A673 (cell line): Measurements from ENCODE around the gene NLRX1. TPM values are rescaled to one million over a fixed set of nuclear protein-coding genes. Genes with fewer than 3 reads are reported as not detected.

Experiments
- BruUV-seq: library from RNA; stranded (reverse); fragments of 400-500 nt; replicated peaks from 2 replicates; lab custom pipeline; 2021; lab: Mats Ljungman, UMichigan
- CTCF ChIA-PET: fragments of 300-600 bp; sonication (Branson Sonifier 250); formaldehyde crosslinking; loops from one replicate; lab custom pipeline; 2022; ENCODE audit warnings: antibody characterized with exemption; lab: Charles Lee
- POLR2A ChIA-PET: fragments of 300-600 bp; sonication (Branson Sonifier 250); formaldehyde crosslinking; loops from one replicate; lab custom pipeline; 2022; ENCODE audit warnings: antibody characterized with exemption; ENCODE audit not compliant: low non-redundant PET; lab: Charles Lee
- DNase-seq: peaks from one replicate; pipeline ENCODE4 v3.0.0-alpha.2; 2015; ENCODE audit warnings: low spot score
- H3K27ac ChIP-seq: fragments of 200-600 bp; sonication (generic); 2 replicates; pipeline ENCODE4 v1.5.1; 2016; ENCODE audit warnings: mixed run types, low read depth, mild to moderate bottlenecking, mixed read lengths, antibody characterized with exemption, low read length; ENCODE audit not compliant: poor library complexity, severe bottlenecking
- H3K27me3 ChIP-seq: fragments of 200-600 bp; sonication (generic); replicated peaks from 2 replicates; pipeline ENCODE4 v1.6.1; 2017; ENCODE audit warnings: mixed run types, low read depth, mild to moderate bottlenecking, mixed read lengths, antibody characterized with exemption, low read length; ENCODE audit not compliant: insufficient read depth, poor library complexity
- H3K36me3 ChIP-seq: fragments of 200-600 bp; sonication (generic); 2 replicates; pipeline ENCODE4 v1.6.1; 2016; ENCODE audit warnings: mixed run types, mild to moderate bottlenecking, mixed read lengths, antibody characterized with exemption, low read length; ENCODE audit not compliant: insufficient read depth, poor library complexity, severe bottlenecking
- H3K4me1 ChIP-seq: fragments of 200-600 bp; sonication (generic); 2 replicates; pipeline ENCODE4 v1.6.1; 2017; ENCODE audit warnings: mixed run types, mild to moderate bottlenecking, mixed read lengths, antibody characterized with exemption, low read length; ENCODE audit not compliant: insufficient read depth, poor library complexity, severe bottlenecking
- H3K4me3 ChIP-seq: fragments of 200-600 bp; sonication (generic); 2 replicates; pipeline ENCODE4 v1.5.1; 2016; ENCODE audit warnings: low read depth, mixed run types, mild to moderate bottlenecking, mixed read lengths, low read length; ENCODE audit not compliant: poor library complexity, severe bottlenecking
- H3K9me3 ChIP-seq: fragments of 200-600 bp; sonication (generic); 2 replicates; pipeline ENCODE4 v1.6.1; 2016; ENCODE audit warnings: mixed run types, low read depth, mild to moderate bottlenecking, mixed read lengths, antibody characterized with exemption, low read length; ENCODE audit not compliant: poor library complexity, severe bottlenecking
- EZH2 ChIP-seq: fragments of 200-600 bp; sonication (generic); IDR thresholded peaks from 2 replicates; pipeline ENCODE4 v1.6.1; 2017; ENCODE audit warnings: borderline replicate concordance, low read depth, mild to moderate bottlenecking, mixed read lengths, antibody characterized with exemption, low read length; ENCODE audit not compliant: poor library complexity, severe bottlenecking
- intact Hi-C: fragments of 100-400 bp; cut with micrococcal nuclease; formaldehyde crosslinking; loops from one replicate; pipeline ENCODE4 v1.10.0; 2022; ENCODE audit not compliant: unreplicated experiment
- total RNA-seq: library from RNA; stranded (reverse); gene quantifications from 2 replicates; pipeline ENCODE4 v1.2.3, GENCODE V29; 2021
- TF ChIP-seq, protein P1 (sequence below): fragments of 300-800, 200-600 bp; sonication (generic); conservative IDR thresholded peaks from 2 replicates; pipeline ENCODE4 v1.5.1; 2017; ENCODE audit warnings: low read depth, mild to moderate bottlenecking, antibody characterized with exemption, low read length, moderate library complexity, mixed read lengths

Gene NLRX1
- total RNA-seq, 1 experiment from 2014 or later, result 1.4 TPM

GRCh38 chr11:119120639-119121007 lies 47.9 kb upstream of the NLRX1 start:
- Histone ChIP-seq H3K4me1 (peaks cover 14% of the 10 kb centered on the region), H3K27ac (peak overlapping the region; percentile 32), H3K36me3 (peaks cover 6% of the 10 kb centered on the region), H3K4me3 (peak overlapping the region; percentile 75), H3K9me3 (no peaks in the 10 kb centered on the region), H3K27me3 (no peaks in the 10 kb centered on the region)
- BruUV-seq, result TSS peak; percentile 96
- TF ChIP-seq, protein P1, sequence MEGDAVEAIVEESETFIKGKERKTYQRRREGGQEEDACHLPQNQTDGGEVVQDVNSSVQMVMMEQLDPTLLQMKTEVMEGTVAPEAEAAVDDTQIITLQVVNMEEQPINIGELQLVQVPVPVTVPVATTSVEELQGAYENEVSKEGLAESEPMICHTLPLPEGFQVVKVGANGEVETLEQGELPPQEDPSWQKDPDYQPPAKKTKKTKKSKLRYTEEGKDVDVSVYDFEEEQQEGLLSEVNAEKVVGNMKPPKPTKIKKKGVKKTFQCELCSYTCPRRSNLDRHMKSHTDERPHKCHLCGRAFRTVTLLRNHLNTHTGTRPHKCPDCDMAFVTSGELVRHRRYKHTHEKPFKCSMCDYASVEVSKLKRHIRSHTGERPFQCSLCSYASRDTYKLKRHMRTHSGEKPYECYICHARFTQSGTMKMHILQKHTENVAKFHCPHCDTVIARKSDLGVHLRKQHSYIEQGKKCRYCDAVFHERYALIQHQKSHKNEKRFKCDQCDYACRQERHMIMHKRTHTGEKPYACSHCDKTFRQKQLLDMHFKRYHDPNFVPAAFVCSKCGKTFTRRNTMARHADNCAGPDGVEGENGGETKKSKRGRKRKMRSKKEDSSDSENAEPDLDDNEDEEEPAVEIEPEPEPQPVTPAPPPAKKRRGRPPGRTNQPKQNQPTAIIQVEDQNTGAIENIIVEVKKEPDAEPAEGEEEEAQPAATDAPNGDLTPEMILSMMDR, result no peak
- TF ChIP-seq EZH2, result no peak
- ChIA-PET POLR2A (no interaction called here), CTCF (interaction anchor here (0.7 kb wide), 1 partner anchor 85 kb away, joined by 3 read pairs; the partner anchor contains the start of gene CBL)
- peak; percentile 46 for DNase-seq
- intact Hi-C loops, result no loop called here

GRCh38 chr11:119121008-119121810 lies 47.3 kb upstream of the NLRX1 start, which contains the start of gene HINFP:
HINFP (plus strand) TSS chr11:119121580; CDS start chr11:119126945, 5,365 bp downstream.
- H3K9me3 ChIP-seq, result no peaks in the 10 kb centered on the region
- H3K36me3 ChIP-seq, result peaks cover under 1% of the 10 kb centered on the region
- H3K4me1 ChIP-seq, result peaks cover 14% of the 10 kb centered on the region
- no peak for TF ChIP-seq EZH2
- TF ChIP-seq, protein P1, result no peak
- no peaks in the 10 kb centered on the region for H3K27me3 ChIP-seq
- intact Hi-C loops, result no loop called here
- DNase-seq, result peak; percentile 100
- no TSS peak for BruUV-seq
- peak within 1 kb of the TSS; percentile 71 for H3K27ac ChIP-seq
- ChIA-PET POLR2A (interaction anchor here (0.5 to 0.9 kb wide), 4 partner anchors 16 to 690 kb away, joined by 4 to 15 read pairs (median 6); partner anchors contain the start of genes ABCG4 and DPAGT1), CTCF (interaction anchor here (0.6 to 0.7 kb wide), 2 partner anchors 85 to 258 kb away, joined by 3 to 5 read pairs; partner anchors contain the start of gene CBL)
- H3K4me3 ChIP-seq, result peak within 1 kb of the TSS; percentile 75

GRCh38 chr11:119121811-119122124 lies 46.8 kb upstream of the NLRX1 start:
- H3K9me3 ChIP-seq, result no peaks in the 10 kb centered on the region
- POLR2A ChIA-PET, result interaction anchor here (0.5 to 0.9 kb wide), 4 partner anchors 15 to 691 kb away, joined by 4 to 15 read pairs (median 6); partner anchors contain the start of genes ABCG4 and DPAGT1
- H3K36me3 ChIP-seq, result no peaks in the 10 kb centered on the region
- peaks cover 14% of the 10 kb centered on the region for H3K4me1 ChIP-seq
- H3K4me3 ChIP-seq, result peak overlapping the region; percentile 75
- intact Hi-C loops, result no loop called here
- TF ChIP-seq, protein P1, result no peak
- no peak for DNase-seq
- TSS peak; percentile 72 for BruUV-seq
- CTCF ChIA-PET, result interaction anchor here (0.6 kb wide), 1 partner anchor 258 kb away, joined by 5 read pairs; no protein-coding TSS in a partner anchor
- H3K27ac ChIP-seq, result peak overlapping the region; percentile 71
- H3K27me3 ChIP-seq, result no peaks in the 10 kb centered on the region
